Uterus (tissue), 4 donors: ENCODE results near the gene MMADHC. TPM values are rescaled to one million over a fixed set of nuclear protein-coding genes. Genes with fewer than 3 reads are reported as not detected.

ENCODE experiments used
- DNase-seq, 2 donors: peaks; one replicate each; pipeline ENCODE4 v3.0.0-alpha.2; 2019 to 2020
- H3K27ac ChIP-seq, 2 donors: fragments of 200-600 bp; sonication (generic); 1 replicate in 1 of 2; 2 replicates in 1 of 2; pipeline ENCODE4 v1.5.1; 2016 to 2018
- H3K27me3 ChIP-seq, 2 donors: fragments of 200-600 bp; sonication (generic); one replicate each; pipeline ENCODE4 v1.5.1; 2018 to 2019; ENCODE audit warnings: control low read depth in 1 of 2
- H3K36me3 ChIP-seq, 2 donors: fragments of 200-600 bp; sonication (generic); one replicate each; pipeline ENCODE4 v1.5.1; 2019; ENCODE audit warnings: control low read depth in 1 of 2
- H3K4me1 ChIP-seq, 2 donors: fragments of 200-600 bp; sonication (generic); one replicate each; pipeline ENCODE4 v1.5.1; 2018 to 2019; ENCODE audit warnings: control low read depth in 1 of 2
- H3K4me3 ChIP-seq, 2 donors: fragments of 200-600 bp; sonication (generic); 1 replicate in 1 of 2; 2 replicates in 1 of 2; pipeline ENCODE4 v1.5.1; 2018 to 2019; ENCODE audit warnings: mild to moderate bottlenecking in 1 of 2
- H3K9me3 ChIP-seq, 2 donors: fragments of 200-600 bp; sonication (generic); one replicate each; pipeline ENCODE4 v1.5.1; 2019; ENCODE audit warnings: control low read depth in 1 of 2
- CTCF ChIP-seq, 4 experiments: fragments of 200-600 bp in 2 of 4; fragments of 450-650 bp in 2 of 4; sonication (generic) in 2 of 4; IDR thresholded peaks; one replicate each; pipeline ENCODE4 v1.5.1; 2016 to 2019; ENCODE audit warnings: antibody characterized with exemption in 4 of 4, mild to moderate bottlenecking in 2 of 4, moderate library complexity in 1 of 4
- POLR2A ChIP-seq, 2 donors: fragments of 450-650 bp; IDR thresholded peaks; one replicate each; pipeline ENCODE4 v1.6.1; 2016; ENCODE audit warnings: antibody characterized with exemption in 2 of 2, mild to moderate bottlenecking in 1 of 2, moderate library complexity in 1 of 2
- intact Hi-C: fragments of 100-400 bp; cut with DNase I; formaldehyde crosslinking; loops from one replicate; pipeline ENCODE4 v1.15.1; 2023; ENCODE audit warnings: low total_unique reads
- total RNA-seq, 4 donors: library from RNA; depleted of rRNA in 3 of 4; stranded (reverse); fragments of >200 nt in 3 of 4; gene quantifications; one replicate each; pipeline versions ENCODE4 v1.1.0 to v1.2.4, GENCODE V29; 2014 to 2023
- donor health status: DM: yes; HTN: yes; CAD: no.

MMADHC gene
- total RNA-seq, 4 donors from 2014 or later: 72.9 to 128 (median 106) TPM

DNA sequence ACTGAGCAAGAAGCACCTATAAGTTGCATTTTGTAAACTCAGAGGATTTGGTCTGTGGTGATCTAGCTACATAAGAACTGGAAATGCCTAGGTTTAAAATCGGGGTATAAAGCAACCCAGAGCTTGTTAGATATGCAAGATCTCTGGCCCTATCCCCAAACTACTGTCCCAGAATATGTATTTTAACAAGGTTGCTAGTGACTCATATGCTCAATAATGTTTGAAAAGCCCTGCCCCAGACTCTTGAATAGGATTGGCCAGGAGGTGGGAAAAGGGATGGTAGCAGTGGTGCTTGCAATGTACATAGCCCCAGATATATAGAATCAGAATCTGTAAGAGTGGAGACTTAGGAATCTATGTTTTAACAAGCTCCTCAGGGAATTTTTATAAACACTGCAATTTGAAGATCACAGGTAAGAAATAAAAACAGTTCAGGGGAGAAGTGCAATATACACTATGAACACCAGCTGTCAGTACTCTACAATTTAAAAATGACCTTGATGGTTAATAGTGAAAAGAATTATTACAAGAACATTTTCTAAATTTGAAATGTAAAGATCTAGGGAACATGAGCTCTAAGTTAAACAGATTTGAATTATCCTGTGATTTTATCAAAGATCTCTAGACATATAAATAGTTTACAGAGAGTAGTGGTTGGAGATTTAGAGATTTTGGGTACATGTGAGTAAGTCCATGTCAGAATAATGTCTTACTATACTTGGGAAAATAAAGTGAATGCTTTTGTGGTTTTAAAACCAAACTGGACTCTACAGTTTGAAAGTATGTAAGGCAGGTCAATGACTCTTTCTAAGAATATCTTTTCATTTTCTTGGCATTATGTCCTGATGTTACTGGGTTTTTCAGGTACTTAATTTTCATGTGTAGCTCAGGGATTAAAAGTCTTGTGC, 7.7 kb upstream of the MMADHC start:
- no peak for DNase-seq
- H3K4me1 ChIP-seq: peaks cover 0 to 2% of the 10 kb centered on the region in 2 donors
- no peaks in the 10 kb centered on the region for H3K36me3 ChIP-seq
- no peak for TF ChIP-seq POLR2A (IDR thresholded peaks at IDR 0.05)
- TF ChIP-seq CTCF (IDR thresholded peaks at IDR 0.05): no peak
- no peak overlapping the region for H3K4me3 ChIP-seq
- intact Hi-C loops: loop anchor here (10.0 kb wide), 1 partner anchor 1639 kb away; no protein-coding TSS in a partner anchor
- H3K9me3 ChIP-seq: no peaks in the 10 kb centered on the region
- H3K27ac ChIP-seq: no peak overlapping the region
- H3K27me3 ChIP-seq: no peaks in the 10 kb centered on the region

- Histone ChIP-seq H3K9me3 (no peaks in the 10 kb centered on the region), H3K4me3 (no peak overlapping the region), H3K27ac (no peak overlapping the region), H3K4me1 (peaks cover 0 to 2% of the 10 kb centered on the region in 2 donors), H3K27me3 (no peaks in the 10 kb centered on the region), H3K36me3 (no peaks in the 10 kb centered on the region)
- no peak for TF ChIP-seq POLR2A (IDR thresholded peaks at IDR 0.05)
- no peak for TF ChIP-seq CTCF (IDR thresholded peaks at IDR 0.05)
- intact Hi-C loops: loop anchor here (10.0 kb wide), 1 partner anchor 1640 kb away; no protein-coding TSS in a partner anchor
- no peak for DNase-seq
Measured at GRCh38 chr2:149594411-149594810, 6.8 kb upstream of the MMADHC start.

DNA sequence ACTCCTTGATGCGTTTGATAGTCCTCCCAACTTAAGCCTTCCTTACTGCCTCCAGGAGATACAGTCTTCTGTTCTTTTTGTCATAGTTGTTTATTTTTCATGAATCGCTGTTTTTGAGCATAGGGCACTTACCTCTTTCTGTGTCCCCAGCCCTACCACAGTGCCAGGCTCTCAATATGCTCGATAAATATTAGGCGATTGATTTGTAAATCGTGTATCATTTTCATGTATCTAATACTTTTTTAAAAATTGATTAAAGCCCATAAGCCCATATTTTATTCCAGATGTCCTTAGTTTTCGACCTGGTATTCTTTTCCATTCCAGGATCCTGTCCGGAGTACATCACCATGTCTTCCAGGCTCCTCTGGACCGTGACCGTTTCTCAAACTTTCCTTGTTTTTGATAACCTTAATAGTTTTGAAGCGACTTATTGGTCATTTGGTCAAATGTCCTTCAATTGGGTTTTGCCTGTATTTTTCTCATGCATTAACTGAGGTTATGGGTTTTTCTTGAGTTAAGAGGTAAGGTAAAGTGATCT, 444 bp upstream of the MMADHC start:
- Histone ChIP-seq H3K4me1 (no peaks in the 10 kb centered on the region), H3K27ac (peak overlapping the region; percentile 91 to 98), H3K27me3 (no peaks in the 10 kb centered on the region), H3K9me3 (no peaks in the 10 kb centered on the region), H3K36me3 (no peaks in the 10 kb centered on the region), H3K4me3 (peak overlapping the region; percentile 86 to 87)
- TF ChIP-seq CTCF (IDR thresholded peaks at IDR 0.05) (no peak), POLR2A (IDR thresholded peaks at IDR 0.05) (no peak)
- intact Hi-C loops: no loop called here
- no peak for DNase-seq

DNA sequence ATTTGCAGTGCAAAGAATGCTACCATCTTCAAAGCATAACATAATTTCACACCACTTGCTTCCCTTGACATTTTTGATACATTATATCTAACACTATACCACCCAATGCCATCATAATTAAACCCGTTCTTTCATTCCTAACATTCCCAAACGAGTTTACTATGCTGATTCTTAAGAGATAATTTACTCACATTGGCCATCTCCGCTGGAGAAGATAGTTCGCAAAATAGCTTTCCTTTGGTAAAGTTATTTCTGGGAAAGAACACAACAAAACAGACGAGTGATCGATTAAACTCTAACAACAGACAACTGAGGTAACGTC, 716 bp downstream of the MMADHC start:
- Histone ChIP-seq H3K36me3 (no peaks in the 10 kb centered on the region), H3K9me3 (no peaks in the 10 kb centered on the region), H3K27me3 (no peaks in the 10 kb centered on the region), H3K4me1 (no peaks in the 10 kb centered on the region), H3K27ac (peak overlapping the region; percentile 91 to 98), H3K4me3 (peak overlapping the region; percentile 86 to 87)
- intact Hi-C loops: no loop called here
- DNase-seq: no peak
- no peak for TF ChIP-seq CTCF (IDR thresholded peaks at IDR 0.05)
- no peak for TF ChIP-seq POLR2A (IDR thresholded peaks at IDR 0.05)

GRCh38 chr2:149586063-149586462, 1.5 kb downstream of the MMADHC start:
- H3K9me3 ChIP-seq: no peaks in the 10 kb centered on the region
- H3K27me3 ChIP-seq: no peaks in the 10 kb centered on the region
- TF ChIP-seq CTCF (IDR thresholded peaks at IDR 0.05) (no peak), POLR2A (IDR thresholded peaks at IDR 0.05) (no peak)
- DNase-seq: no peak
- H3K4me1 ChIP-seq: no peaks in the 10 kb centered on the region
- intact Hi-C loops: no loop called here
- peak overlapping the region; percentile 37 to 98 for H3K27ac ChIP-seq
- H3K4me3 ChIP-seq: peak overlapping the region in 1 of 2 donors; percentile 87
- no peaks in the 10 kb centered on the region for H3K36me3 ChIP-seq
